ENCODE data around the gene PFDN6. TPM values are rescaled to one million over a fixed set of nuclear protein-coding genes. Genes with fewer than 3 reads are reported as not detected.

Gene PFDN6
- total and polyA plus RNA-seq, 2 experiments from 2014 or later = 56.1 to 62.2 TPM

- Histone ChIP-seq H3K4me1 (ENCODE audit: insufficient read depth) (peaks cover 12% of the 10 kb centered on the region), H3K4me2 (peak overlapping the region; percentile 90), H3K9me2 (ENCODE audit: insufficient read depth) (no peaks in the 10 kb centered on the region), H2AFZ (peak overlapping the region; percentile 60; the same call in 1 of the 2 replicates), H3K79me2 (replicated peaks; ENCODE audit: insufficient read depth) (no peaks in the 10 kb centered on the region), H3K36me3 (ENCODE audit: insufficient read depth) (no peaks in the 10 kb centered on the region), H3K27me3 (ENCODE audit: insufficient read depth) (peaks cover 35% of the 10 kb centered on the region), H3K4me3 (peak overlapping the region; percentile 68), H3F3A (replicated peaks; ENCODE audit: low read depth) (peaks cover 10% of the 10 kb centered on the region; the same call in 1 of the 2 replicates), H4K20me1 (replicated peaks; ENCODE audit: insufficient read depth) (no peaks in the 10 kb centered on the region), H3K27ac (ENCODE audit: low read depth) (no peak overlapping the region)
- Mint-ChIP-seq H3K27ac (peak overlapping the region; percentile 77), H3K36me3 (ENCODE audit: low read depth) (peaks cover 19% of the 10 kb centered on the region), H3K27me3 (ENCODE audit: insufficient read depth, low read depth, poor library complexity) (peaks cover 15% of the 10 kb centered on the region), H3K4me3 (peak overlapping the region; percentile 82), H3K9me3 (no peaks in the 10 kb centered on the region), H3K4me1 (peaks cover 19% of the 10 kb centered on the region)
- peak in 1 of 2 experiments; percentile 41; a peak in 2 of 4 replicates for TF ChIP-seq CTCF (conservative IDR thresholded peaks at IDR 0.05; ENCODE audit: low read depth in 2 of 2)
- no peak for TF ChIP-seq ZNF114 (CRISPR knock-in tag; IDR thresholded peaks at IDR 0.05)
- TF ChIP-seq POLR2AphosphoS5 (IDR thresholded peaks at IDR 0.05; ENCODE audit: low read depth) = peak; percentile 83
- DNase-seq (ENCODE audit: low spot score) = peak; percentile 99
- peak; percentile 92 for ATAC-seq
Measured at GRCh38 chr6:33248932-33249731, 40.3 kb upstream of the PFDN6 start.

GRCh38 chr6:33249732-33250630, 39.4 kb upstream of the PFDN6 start:
- H3K27me3 Mint-ChIP-seq (ENCODE audit: insufficient read depth, low read depth, poor library complexity) = peaks cover 15% of the 10 kb centered on the region
- H3K36me3 Mint-ChIP-seq (ENCODE audit: low read depth) = peaks cover 19% of the 10 kb centered on the region
- Histone ChIP-seq H3K27ac (ENCODE audit: low read depth) (no peak overlapping the region), H3K27me3 (ENCODE audit: insufficient read depth) (peaks cover 35% of the 10 kb centered on the region), H3K4me1 (ENCODE audit: insufficient read depth) (peaks cover 12% of the 10 kb centered on the region), H3K79me2 (replicated peaks; ENCODE audit: insufficient read depth) (no peaks in the 10 kb centered on the region), H3K9me2 (ENCODE audit: insufficient read depth) (no peaks in the 10 kb centered on the region), H3K36me3 (ENCODE audit: insufficient read depth) (no peaks in the 10 kb centered on the region), H3F3A (replicated peaks; ENCODE audit: low read depth) (peaks cover 10% of the 10 kb centered on the region; the same call in 1 of the 2 replicates), H4K20me1 (replicated peaks; ENCODE audit: insufficient read depth) (no peaks in the 10 kb centered on the region), H3K4me2 (peak overlapping the region; percentile 80), H2AFZ (peak overlapping the region; percentile 9; the same call in 1 of the 2 replicates), H3K4me3 (peak overlapping the region; percentile 68)
- ATAC-seq (peak; percentile 8), DNase-seq (ENCODE audit: low spot score) (no peak)
- H3K4me1 Mint-ChIP-seq = peaks cover 19% of the 10 kb centered on the region
- H3K9me3 Mint-ChIP-seq = no peaks in the 10 kb centered on the region
- H3K4me3 Mint-ChIP-seq = peak overlapping the region; percentile 82
- peak overlapping the region; percentile 77 for H3K27ac Mint-ChIP-seq
- TF ChIP-seq REST (IDR thresholded peaks at IDR 0.05; ENCODE audit: unreplicated experiment) = no peak
- no peak for TF ChIP-seq NANOG (IDR thresholded peaks at IDR 0.05; ENCODE audit: borderline replicate concordance)
- no peak for TF ChIP-seq ETS1 (IDR thresholded peaks at IDR 0.05)
- no peak for TF ChIP-seq CTCF (conservative IDR thresholded peaks at IDR 0.05; ENCODE audit: low read depth in 2 of 2)
